ENCODE measurements around the gene PLEKHG4B.
A peak's percentile ranks its signal among the peaks of the same experiment; 100 is the strongest.

Gene PLEKHG4B

GRCh38 chr5:173392-174290 is 81.7 kb downstream of the PLEKHG4B start:
- no peak for DNase-seq

- DNase-seq, result no peak
Observed at GRCh38 chr5:174291-174600, 82.3 kb downstream of the PLEKHG4B start.

GRCh38 chr5:174876-175465 is 83.0 kb downstream of the PLEKHG4B start:
- DNase-seq, result no peak

- no peak for DNase-seq
Observed at GRCh38 chr5:176296-176823, 84.4 kb downstream of the PLEKHG4B start.

GRCh38 chr5:178110-178509 is 86.1 kb downstream of the PLEKHG4B start:
- DNase-seq, result no peak

- no peak for DNase-seq
Observed at GRCh38 chr5:179401-179800, 87.4 kb downstream of the PLEKHG4B start.

- DNase-seq, result no peak
Observed at GRCh38 chr5:180286-180918, 88.4 kb downstream of the PLEKHG4B start.

- no peak for DNase-seq
Observed at GRCh38 chr5:181160-181559, 89.2 kb downstream of the PLEKHG4B start.

- no peak for DNase-seq
Observed at GRCh38 chr5:181566-181965, 89.6 kb downstream of the PLEKHG4B start.

- no peak for DNase-seq
Observed at GRCh38 chr5:182126-182525, 90.2 kb downstream of the PLEKHG4B start.

- no peak for DNase-seq
Observed at GRCh38 chr5:184471-184870, 92.5 kb downstream of the PLEKHG4B start.

- DNase-seq, result no peak
Observed at GRCh38 chr5:185095-186070, 93.4 kb downstream of the PLEKHG4B start.

- no peak for DNase-seq
Observed at GRCh38 chr5:186091-187041, 94.4 kb downstream of the PLEKHG4B start.

GRCh38 chr5:187042-187431 is 95.1 kb downstream of the PLEKHG4B start:
- DNase-seq, result no peak

- no peak for DNase-seq
Observed at GRCh38 chr5:187617-188451, 95.9 kb downstream of the PLEKHG4B start.

GRCh38 chr5:188488-189481 is 96.8 kb downstream of the PLEKHG4B start:
- DNase-seq, result peak; percentile 71

GRCh38 chr5:189486-189885 is 97.5 kb downstream of the PLEKHG4B start:
- DNase-seq, result no peak

- no peak for DNase-seq
Observed at GRCh38 chr5:189976-190365, 98.0 kb downstream of the PLEKHG4B start.

GRCh38 chr5:190366-191035 is 98.5 kb downstream of the PLEKHG4B start:
- no peak for DNase-seq
